Gastrocnemius medialis (tissue), 4 donors: ENCODE results near the gene SENP8. TPM values are rescaled to one million over a fixed set of nuclear protein-coding genes. Genes with fewer than 3 reads are reported as not detected.

ENCODE experiments used
- ATAC-seq, 2 donors: fragments of 150-250 bp; one replicate each; pipeline ENCODE4 v1.9.1; 2016
- DNase-seq, 2 donors: peaks; one replicate each; pipeline ENCODE4 v3.0.0-alpha.2; 2019
- H3K27ac ChIP-seq, 4 donors: fragments of 200-600 bp; sonication (generic); 1 replicate in 1 of 4; 2 replicates in 3 of 4; pipeline ENCODE4 v1.5.1; 2016 to 2018; ENCODE audit warnings: mild to moderate bottlenecking in 2 of 4, moderate library complexity in 1 of 4
- H3K27me3 ChIP-seq, 3 donors: fragments of 200-600 bp; sonication (generic) in 2 of 3; 1 replicate in 1 of 3; 2 replicates in 2 of 3; pipeline versions ENCODE4 v1.5.1 to v1.6.0; 2016 to 2019; ENCODE audit warnings: mild to moderate bottlenecking in 1 of 3, moderate library complexity in 1 of 3
- H3K36me3 ChIP-seq, 2 donors: fragments of 200-600 bp; sonication (generic) in 1 of 2; one replicate each; pipeline ENCODE4 v1.5.1; 2017 to 2018
- H3K4me1 ChIP-seq, 2 donors: fragments of 200-600 bp; sonication (generic) in 1 of 2; one replicate each; pipeline ENCODE4 v1.5.1; 2016 to 2017; ENCODE audit warnings: mild to moderate bottlenecking in 2 of 2
- H3K4me3 ChIP-seq, 4 donors: fragments of 200-600 bp; sonication (generic) in 3 of 4; 1 replicate in 1 of 4; 2 replicates in 3 of 4; pipeline ENCODE4 v1.5.1; 2016 to 2019; ENCODE audit warnings: mild to moderate bottlenecking in 2 of 4
- H3K9me3 ChIP-seq, 3 donors: fragments of 200-600 bp; sonication (generic) in 2 of 3; 1 replicate in 1 of 3; 2 replicates in 2 of 3; pipeline ENCODE4 v1.5.1; 2016 to 2019
- CTCF ChIP-seq, 5 experiments: fragments of 450-650 bp in 3 of 5; fragments of 200-600 bp in 2 of 5; sonication (generic) in 2 of 5; IDR thresholded peaks in 4 of 5; conservative IDR thresholded peaks in 1 of 5; 1 replicate in 4 of 5; 2 replicates in 1 of 5; pipeline ENCODE4 v1.5.1; 2016 to 2019; ENCODE audit warnings: antibody characterized with exemption in 5 of 5, mild to moderate bottlenecking in 3 of 5, moderate library complexity in 3 of 5
- POLR2A ChIP-seq, 2 donors: fragments of 450-650 bp; IDR thresholded peaks; one replicate each; pipeline ENCODE4 v1.6.1; 2017; ENCODE audit warnings: antibody characterized with exemption in 2 of 2, mild to moderate bottlenecking in 2 of 2, moderate library complexity in 2 of 2
- in situ Hi-C, 4 donors: fragments of 200-750 bp; cut with MboI; loops; one replicate each; pipeline versions ENCODE4 v1.15.0 to v1.8.0; 2017; ENCODE audit warnings: low sequenced_read_pairs in 4 of 4
- intact Hi-C: fragments of 100-400 bp; cut with DNase I; formaldehyde crosslinking; loops from one replicate; pipeline ENCODE4 v1.15.1; 2023; ENCODE audit warnings: low total_unique reads
- total RNA-seq, 4 donors: library from RNA; depleted of rRNA; stranded (reverse); fragments of >200 nt; gene quantifications; one replicate each; pipeline versions ENCODE4 v1.1.0 to v1.2.3, GENCODE V29; 2016

Gene SENP8
- total RNA-seq, 4 donors from 2014 or later, result 1.0 to 3.6 (median 2.7) TPM

- no peak for DNase-seq
- Histone ChIP-seq H3K4me1 (peaks cover 6 to 19% of the 10 kb centered on the region in 2 donors), H3K4me3 (peak overlapping the region; percentile 19 to 59 (median 44)), H3K9me3 (no peaks in the 10 kb centered on the region), H3K36me3 (no peaks in the 10 kb centered on the region), H3K27me3 (no peaks in the 10 kb centered on the region), H3K27ac (no peak overlapping the region)
- no peak for TF ChIP-seq CTCF (IDR thresholded peaks at IDR 0.05 in 4 of 5, conservative IDR thresholded peaks at IDR 0.05 in 1 of 5)
- no peak for TF ChIP-seq POLR2A (IDR thresholded peaks at IDR 0.05)
- peak in 1 of 2 donors; percentile 14 for ATAC-seq
- in situ Hi-C loops (no loop called here), intact Hi-C loops (no loop called here)
These were observed 65.6 kb downstream of the SENP8 start for GRCh38 chr15:72183781-72184164.

DNA sequence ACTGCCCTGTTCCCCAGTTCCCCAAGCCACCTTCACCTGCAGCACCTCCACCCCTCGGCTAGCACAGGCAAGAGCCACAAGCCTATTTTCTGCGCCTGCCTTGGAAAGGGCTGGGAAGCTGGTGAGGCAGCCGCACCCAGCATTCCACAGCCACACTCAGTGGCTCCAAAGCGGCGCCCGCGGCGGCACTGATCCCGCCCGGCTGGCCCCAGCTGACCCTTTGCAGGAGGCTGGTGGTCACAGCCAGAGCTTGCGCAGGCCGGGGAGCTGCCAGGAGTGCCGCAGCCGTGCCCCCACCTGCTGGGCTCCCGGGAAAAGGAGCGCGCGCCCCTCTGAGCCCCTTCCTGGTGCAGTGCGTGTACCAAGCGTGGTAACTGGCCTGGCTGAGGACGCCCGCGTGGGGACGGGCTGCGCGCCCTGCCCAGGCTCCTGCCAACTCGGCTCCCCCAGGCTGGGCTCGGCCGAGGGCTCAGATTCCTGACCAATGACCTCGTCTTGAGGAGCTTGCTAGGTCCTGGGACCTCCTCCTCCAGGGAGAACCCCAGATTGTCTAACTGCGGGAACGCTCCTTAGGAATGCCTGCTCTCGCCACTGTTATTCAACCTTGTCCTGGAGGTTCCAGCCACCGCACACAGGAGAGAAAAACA is 66.1 kb downstream of the SENP8 start:
- TF ChIP-seq POLR2A (IDR thresholded peaks at IDR 0.05) (no peak), CTCF (IDR thresholded peaks at IDR 0.05 in 4 of 5, conservative IDR thresholded peaks at IDR 0.05 in 1 of 5) (no peak)
- intact Hi-C loops, result no loop called here
- peak in 1 of 2 donors; percentile 51 for DNase-seq
- H3K27ac ChIP-seq, result no peak overlapping the region
- in situ Hi-C loops, result no loop called here
- no peaks in the 10 kb centered on the region for H3K27me3 ChIP-seq
- no peaks in the 10 kb centered on the region for H3K36me3 ChIP-seq
- H3K9me3 ChIP-seq, result no peaks in the 10 kb centered on the region
- peaks cover 6 to 19% of the 10 kb centered on the region in 2 donors for H3K4me1 ChIP-seq
- ATAC-seq, result peak; percentile 22 to 66
- H3K4me3 ChIP-seq, result peak overlapping the region; percentile 19 to 59 (median 44)

DNA sequence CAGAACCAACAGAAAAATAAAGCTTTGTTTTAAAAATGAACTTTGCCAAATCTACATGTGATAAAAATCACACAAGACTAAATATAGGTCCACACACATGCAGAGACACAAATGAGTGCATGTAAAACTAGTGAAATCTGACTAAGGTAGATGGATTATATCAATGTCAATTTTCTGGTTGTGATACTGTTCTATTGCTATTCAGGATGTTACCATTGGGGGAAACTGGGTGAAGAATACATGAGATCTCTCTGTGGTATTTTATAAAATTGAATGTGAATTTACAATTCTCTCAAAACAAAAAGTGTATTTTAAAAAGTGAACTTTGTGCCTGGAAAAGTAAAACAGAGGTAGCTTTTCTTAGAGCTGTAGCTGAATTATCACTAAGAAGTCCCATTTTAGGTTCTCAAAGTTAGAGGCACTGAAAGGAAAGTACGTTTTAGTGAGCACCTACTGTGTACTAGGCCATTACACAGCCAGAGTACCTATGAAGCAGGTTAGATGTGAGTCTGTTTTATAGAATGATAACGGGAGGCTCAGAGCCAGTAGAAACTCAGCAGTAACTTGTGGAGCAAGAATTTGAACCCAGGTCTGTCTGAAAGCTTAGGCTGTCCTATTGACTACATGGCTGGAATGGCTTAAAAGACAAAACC is 71.2 kb downstream of the SENP8 start:
- Histone ChIP-seq H3K4me1 (no peaks in the 10 kb centered on the region), H3K27ac (no peak overlapping the region), H3K36me3 (no peaks in the 10 kb centered on the region), H3K4me3 (no peak overlapping the region), H3K9me3 (no peaks in the 10 kb centered on the region), H3K27me3 (no peaks in the 10 kb centered on the region)
- in situ Hi-C loops (no loop called here), intact Hi-C loops (no loop called here)
- TF ChIP-seq POLR2A (IDR thresholded peaks at IDR 0.05), result no peak
- TF ChIP-seq CTCF (IDR thresholded peaks at IDR 0.05 in 4 of 5, conservative IDR thresholded peaks at IDR 0.05 in 1 of 5), result no peak
- no peak for DNase-seq
- no peak for ATAC-seq

- no peaks in the 10 kb centered on the region for H3K9me3 ChIP-seq
- H3K36me3 ChIP-seq, result no peaks in the 10 kb centered on the region
- H3K4me3 ChIP-seq, result no peak overlapping the region
- H3K27ac ChIP-seq, result no peak overlapping the region
- H3K4me1 ChIP-seq, result no peaks in the 10 kb centered on the region
- DNase-seq (no peak), ATAC-seq (no peak)
- H3K27me3 ChIP-seq, result no peaks in the 10 kb centered on the region
- TF ChIP-seq POLR2A (IDR thresholded peaks at IDR 0.05), result no peak
- no peak for TF ChIP-seq CTCF (IDR thresholded peaks at IDR 0.05 in 4 of 5, conservative IDR thresholded peaks at IDR 0.05 in 1 of 5)
- intact Hi-C loops (no loop called here), in situ Hi-C loops (loop anchor here in 1 of 4 donors (10.0 kb wide), 1 partner anchor 82 kb away; the partner anchor contains the start of gene PARP6)
These were observed 74.2 kb downstream of the SENP8 start for GRCh38 chr15:72192416-72192815.

Other genes starting within 250 kb of the SENP8 start
- gene MYO9A, start 253 bp upstream of the SENP8 start, total RNA-seq, result 10 to 100 TPM; 21.0 to 40.9 (median 24.2) TPM
- not detected for gene GRAMD2A, start 79.4 kb downstream of the SENP8 start, total RNA-seq
- gene PKM, start 112.8 kb downstream of the SENP8 start, total RNA-seq, result 100 to 1,000 TPM; 691 to 946 (median 810) TPM
- gene PARP6, start 154.2 kb downstream of the SENP8 start, total RNA-seq, result 10 to 100 TPM; 51.7 to 84.7 (median 66.9) TPM
- 1 to 10 TPM in 1 of 4 donors, under 1 TPM in 2, not detected in 1; 0.13 to 2.4 (median 0.49) TPM for gene CELF6, start 201.8 kb downstream of the SENP8 start, total RNA-seq